ENCODE results near the gene ALDH1A2.
A peak's percentile ranks its signal among the peaks of the same experiment; 100 is the strongest.
"Not testable (repeated sequence)": the region's sequence is repeated elsewhere in the genome, so short reads cannot be mapped to it uniquely, and the experiment has no call there.

ALDH1A2 gene

GRCh38 chr15:58066042-58066867, 744 bp upstream of the ALDH1A2 start:
- no peak for DNase-seq

GRCh38 chr15:58064980-58065444, 499 bp downstream of the ALDH1A2 start:
- no peak for DNase-seq

GRCh38 chr15:58064082-58064979, 1.2 kb downstream of the ALDH1A2 start:
- DNase-seq: no peak

GRCh38 chr15:58063614-58064013, 1.9 kb downstream of the ALDH1A2 start:
- DNase-seq: no peak

GRCh38 chr15:58062983-58063382, 2.5 kb downstream of the ALDH1A2 start:
- no peak for DNase-seq

- DNase-seq: no peak
Observed at GRCh38 chr15:58062175-58062574, 3.3 kb downstream of the ALDH1A2 start.

GRCh38 chr15:58060575-58060974, 4.9 kb downstream of the ALDH1A2 start:
- no peak for DNase-seq

GRCh38 chr15:58058729-58059128, 6.8 kb downstream of the ALDH1A2 start:
- no peak for DNase-seq

GRCh38 chr15:58058073-58058472, 7.4 kb downstream of the ALDH1A2 start:
- DNase-seq: no peak

- DNase-seq: no peak
Observed at GRCh38 chr15:58057559-58057958, 8.0 kb downstream of the ALDH1A2 start.

GRCh38 chr15:58056015-58056414, 9.5 kb downstream of the ALDH1A2 start:
- no peak for DNase-seq

- no peak for DNase-seq
Observed at GRCh38 chr15:58053315-58054153, 12.0 kb downstream of the ALDH1A2 start.

GRCh38 chr15:58052334-58052733, 13.2 kb downstream of the ALDH1A2 start:
- no peak for DNase-seq

- DNase-seq: no peak
Observed at GRCh38 chr15:58049520-58050227, 15.8 kb downstream of the ALDH1A2 start.

GRCh38 chr15:58048261-58048660, 17.2 kb downstream of the ALDH1A2 start:
- DNase-seq: no peak

GRCh38 chr15:58047149-58047548, 18.4 kb downstream of the ALDH1A2 start:
- no peak for DNase-seq

GRCh38 chr15:58046467-58046866, 19.0 kb downstream of the ALDH1A2 start:
- DNase-seq: no peak

- DNase-seq: not testable (repeated sequence)
Observed at GRCh38 chr15:58045376-58045775, 20.1 kb downstream of the ALDH1A2 start.

GRCh38 chr15:58044551-58044950, 21.0 kb downstream of the ALDH1A2 start:
- no peak for DNase-seq

GRCh38 chr15:58043192-58043903, 22.2 kb downstream of the ALDH1A2 start:
- DNase-seq: peak; percentile 6

GRCh38 chr15:58042006-58042405, 23.5 kb downstream of the ALDH1A2 start:
- no peak for DNase-seq

Data from NCI-H1694 treated with DMSO at 0.1 percent for 48 hours (cell line).